H1 (cell line): Measurements from ENCODE around the gene TRDMT1. TPM values are rescaled to one million over a fixed set of nuclear protein-coding genes. Genes with fewer than 3 reads are reported as not detected.

Experiments used
- BCL11A ChIP-seq, 2 experiments: IDR thresholded peaks; one replicate each; pipeline ENCODE4 v1.6.1; 2011; ENCODE audit warnings: low read depth in 2 of 2, low read length in 2 of 2, mild to moderate bottlenecking in 2 of 2
- CBX5 ChIP-seq: fragments of 300-800, 300-1000 bp; sonication (generic); IDR thresholded peaks from 2 replicates; pipeline ENCODE4 v1.7.1; 2016; ENCODE audit warnings: antibody characterized with exemption, low read length, low read depth
- CREB1 ChIP-seq: IDR thresholded peaks from 2 replicates; pipeline ENCODE4 v1.6.1; 2012; ENCODE audit warnings: inconsistent platforms
- FOSL1 ChIP-seq: IDR thresholded peaks from 2 replicates; pipeline ENCODE4 v1.6.1; 2011; ENCODE audit warnings: mild to moderate bottlenecking, low read depth, low read length, moderate library complexity; ENCODE audit not compliant: insufficient read depth
- JUND ChIP-seq: IDR thresholded peaks from 2 replicates; pipeline ENCODE4 v1.6.1; 2011; ENCODE audit warnings: mild to moderate bottlenecking, improper control_type of control experiment, low read length
- KDM5A ChIP-seq: fragments of 200-600 bp; IDR thresholded peaks from 2 replicates; pipeline ENCODE4 v1.7.1; 2012; ENCODE audit warnings: mild to moderate bottlenecking, low read length, inconsistent platforms, mixed read lengths
- NRF1 ChIP-seq: IDR thresholded peaks from 2 replicates; pipeline ENCODE4 v1.6.1; 2011; ENCODE audit warnings: mild to moderate bottlenecking, low read depth, low read length, improper control_type of control experiment
- RXRA ChIP-seq: IDR thresholded peaks from 2 replicates; pipeline ENCODE4 v1.6.1; 2011; ENCODE audit warnings: low read depth, mild to moderate bottlenecking, low read length, moderate library complexity; ENCODE audit not compliant: insufficient read depth
- SIN3A ChIP-seq, 2 experiments: IDR thresholded peaks in 1 of 2; conservative IDR thresholded peaks in 1 of 2; 2 replicates each; pipeline ENCODE4 v1.6.1; 2011 to 2012; ENCODE audit warnings: low read length in 2 of 2, improper control_type of control experiment in 1 of 2, low read depth in 1 of 2, mild to moderate bottlenecking in 1 of 2
- SRF ChIP-seq: IDR thresholded peaks from 2 replicates; pipeline ENCODE4 v1.6.1; 2011; ENCODE audit warnings: mild to moderate bottlenecking, low read depth, low read length, moderate library complexity
- SUZ12 ChIP-seq: fragments of 200-600 bp; sonication (generic); IDR thresholded peaks from 2 replicates; pipeline ENCODE4 v1.6.1; 2012; ENCODE audit warnings: mild to moderate bottlenecking, inconsistent platforms, low read length, moderate library complexity, mixed read lengths
- TAF1 ChIP-seq: IDR thresholded peaks from 2 replicates; pipeline ENCODE4 v1.6.1; 2011; ENCODE audit warnings: mild to moderate bottlenecking, low read depth, low read length
- polyA plus RNA-seq, 7 experiments: library from polyadenylated mRNA; depleted of rRNA in 3 of 7; stranded (reverse) in 5 of 7; unstranded in 2 of 7; fragments of >200 nt in 5 of 7; fragments of 200-250 nt in 2 of 7; gene quantifications; 1 replicate in 5 of 7; 2 replicates in 1 of 7; 4 replicates in 1 of 7; pipeline versions ENCODE4 v1.2.1 to v1.2.3, GENCODE V29; 2011 to 2013; ENCODE audit warnings: missing spikeins in 2 of 7, mixed read lengths in 2 of 7
- total RNA-seq: library from RNA; stranded (reverse); fragmentation: NEBNext Ultra II Directional; extraction: Animal tissue kit (Norgen Biotek cat#: 25700); gene quantifications from 2 replicates; pipeline ENCODE4 v1.2.1, GENCODE V29; 2021
- TF ChIP-seq, protein P1 (sequence below): fragments of 300-600 bp; sonication (generic); IDR thresholded peaks from 2 replicates; pipeline ENCODE4 v1.7.1; 2012; ENCODE audit warnings: low read length, moderate library complexity, mild to moderate bottlenecking, inconsistent platforms; ENCODE audit not compliant: insufficient replicate concordance

The TRDMT1 gene
- total and polyA plus RNA-seq, 2 of the 8 experiments (the other 6 are each of a cell fraction or from before 2014, with no cell fraction given) = 7.4 to 21.4 TPM

DNA sequence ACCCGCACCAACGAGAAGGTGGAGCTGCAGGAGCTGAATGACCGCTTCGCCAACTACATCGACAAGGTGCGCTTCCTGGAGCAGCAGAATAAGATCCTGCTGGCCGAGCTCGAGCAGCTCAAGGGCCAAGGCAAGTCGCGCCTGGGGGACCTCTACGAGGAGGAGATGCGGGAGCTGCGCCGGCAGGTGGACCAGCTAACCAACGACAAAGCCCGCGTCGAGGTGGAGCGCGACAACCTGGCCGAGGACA is 28.2 kb upstream of the TRDMT1 start (continued):
- TF ChIP-seq, protein P1, sequence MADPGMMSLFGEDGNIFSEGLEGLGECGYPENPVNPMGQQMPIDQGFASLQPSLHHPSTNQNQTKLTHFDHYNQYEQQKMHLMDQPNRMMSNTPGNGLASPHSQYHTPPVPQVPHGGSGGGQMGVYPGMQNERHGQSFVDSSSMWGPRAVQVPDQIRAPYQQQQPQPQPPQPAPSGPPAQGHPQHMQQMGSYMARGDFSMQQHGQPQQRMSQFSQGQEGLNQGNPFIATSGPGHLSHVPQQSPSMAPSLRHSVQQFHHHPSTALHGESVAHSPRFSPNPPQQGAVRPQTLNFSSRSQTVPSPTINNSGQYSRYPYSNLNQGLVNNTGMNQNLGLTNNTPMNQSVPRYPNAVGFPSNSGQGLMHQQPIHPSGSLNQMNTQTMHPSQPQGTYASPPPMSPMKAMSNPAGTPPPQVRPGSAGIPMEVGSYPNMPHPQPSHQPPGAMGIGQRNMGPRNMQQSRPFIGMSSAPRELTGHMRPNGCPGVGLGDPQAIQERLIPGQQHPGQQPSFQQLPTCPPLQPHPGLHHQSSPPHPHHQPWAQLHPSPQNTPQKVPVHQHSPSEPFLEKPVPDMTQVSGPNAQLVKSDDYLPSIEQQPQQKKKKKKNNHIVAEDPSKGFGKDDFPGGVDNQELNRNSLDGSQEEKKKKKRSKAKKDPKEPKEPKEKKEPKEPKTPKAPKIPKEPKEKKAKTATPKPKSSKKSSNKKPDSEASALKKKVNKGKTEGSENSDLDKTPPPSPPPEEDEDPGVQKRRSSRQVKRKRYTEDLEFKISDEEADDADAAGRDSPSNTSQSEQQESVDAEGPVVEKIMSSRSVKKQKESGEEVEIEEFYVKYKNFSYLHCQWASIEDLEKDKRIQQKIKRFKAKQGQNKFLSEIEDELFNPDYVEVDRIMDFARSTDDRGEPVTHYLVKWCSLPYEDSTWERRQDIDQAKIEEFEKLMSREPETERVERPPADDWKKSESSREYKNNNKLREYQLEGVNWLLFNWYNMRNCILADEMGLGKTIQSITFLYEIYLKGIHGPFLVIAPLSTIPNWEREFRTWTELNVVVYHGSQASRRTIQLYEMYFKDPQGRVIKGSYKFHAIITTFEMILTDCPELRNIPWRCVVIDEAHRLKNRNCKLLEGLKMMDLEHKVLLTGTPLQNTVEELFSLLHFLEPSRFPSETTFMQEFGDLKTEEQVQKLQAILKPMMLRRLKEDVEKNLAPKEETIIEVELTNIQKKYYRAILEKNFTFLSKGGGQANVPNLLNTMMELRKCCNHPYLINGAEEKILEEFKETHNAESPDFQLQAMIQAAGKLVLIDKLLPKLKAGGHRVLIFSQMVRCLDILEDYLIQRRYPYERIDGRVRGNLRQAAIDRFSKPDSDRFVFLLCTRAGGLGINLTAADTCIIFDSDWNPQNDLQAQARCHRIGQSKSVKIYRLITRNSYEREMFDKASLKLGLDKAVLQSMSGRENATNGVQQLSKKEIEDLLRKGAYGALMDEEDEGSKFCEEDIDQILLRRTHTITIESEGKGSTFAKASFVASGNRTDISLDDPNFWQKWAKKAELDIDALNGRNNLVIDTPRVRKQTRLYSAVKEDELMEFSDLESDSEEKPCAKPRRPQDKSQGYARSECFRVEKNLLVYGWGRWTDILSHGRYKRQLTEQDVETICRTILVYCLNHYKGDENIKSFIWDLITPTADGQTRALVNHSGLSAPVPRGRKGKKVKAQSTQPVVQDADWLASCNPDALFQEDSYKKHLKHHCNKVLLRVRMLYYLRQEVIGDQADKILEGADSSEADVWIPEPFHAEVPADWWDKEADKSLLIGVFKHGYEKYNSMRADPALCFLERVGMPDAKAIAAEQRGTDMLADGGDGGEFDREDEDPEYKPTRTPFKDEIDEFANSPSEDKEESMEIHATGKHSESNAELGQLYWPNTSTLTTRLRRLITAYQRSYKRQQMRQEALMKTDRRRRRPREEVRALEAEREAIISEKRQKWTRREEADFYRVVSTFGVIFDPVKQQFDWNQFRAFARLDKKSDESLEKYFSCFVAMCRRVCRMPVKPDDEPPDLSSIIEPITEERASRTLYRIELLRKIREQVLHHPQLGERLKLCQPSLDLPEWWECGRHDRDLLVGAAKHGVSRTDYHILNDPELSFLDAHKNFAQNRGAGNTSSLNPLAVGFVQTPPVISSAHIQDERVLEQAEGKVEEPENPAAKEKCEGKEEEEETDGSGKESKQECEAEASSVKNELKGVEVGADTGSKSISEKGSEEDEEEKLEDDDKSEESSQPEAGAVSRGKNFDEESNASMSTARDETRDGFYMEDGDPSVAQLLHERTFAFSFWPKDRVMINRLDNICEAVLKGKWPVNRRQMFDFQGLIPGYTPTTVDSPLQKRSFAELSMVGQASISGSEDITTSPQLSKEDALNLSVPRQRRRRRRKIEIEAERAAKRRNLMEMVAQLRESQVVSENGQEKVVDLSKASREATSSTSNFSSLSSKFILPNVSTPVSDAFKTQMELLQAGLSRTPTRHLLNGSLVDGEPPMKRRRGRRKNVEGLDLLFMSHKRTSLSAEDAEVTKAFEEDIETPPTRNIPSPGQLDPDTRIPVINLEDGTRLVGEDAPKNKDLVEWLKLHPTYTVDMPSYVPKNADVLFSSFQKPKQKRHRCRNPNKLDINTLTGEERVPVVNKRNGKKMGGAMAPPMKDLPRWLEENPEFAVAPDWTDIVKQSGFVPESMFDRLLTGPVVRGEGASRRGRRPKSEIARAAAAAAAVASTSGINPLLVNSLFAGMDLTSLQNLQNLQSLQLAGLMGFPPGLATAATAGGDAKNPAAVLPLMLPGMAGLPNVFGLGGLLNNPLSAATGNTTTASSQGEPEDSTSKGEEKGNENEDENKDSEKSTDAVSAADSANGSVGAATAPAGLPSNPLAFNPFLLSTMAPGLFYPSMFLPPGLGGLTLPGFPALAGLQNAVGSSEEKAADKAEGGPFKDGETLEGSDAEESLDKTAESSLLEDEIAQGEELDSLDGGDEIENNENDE = no peak
- TF ChIP-seq KDM5A = 0 out of 2 replicates have a peak, but pooled peaks have one; percentile 49
- TF ChIP-seq SRF = no peak
- no peak for TF ChIP-seq RXRA
- TF ChIP-seq FOSL1 = no peak
- TF ChIP-seq SUZ12 = peak; percentile 59
- no peak for TF ChIP-seq TAF1
- TF ChIP-seq NRF1 = no peak
- no peak for TF ChIP-seq BCL11A (IDR thresholded peaks at IDR 0.05; ENCODE audit: low read depth in 2 of 2, low read length in 2 of 2)
- TF ChIP-seq SIN3A (conservative IDR thresholded peaks at IDR 0.05 in 1 of 2, IDR thresholded peaks at IDR 0.05 in 1 of 2; ENCODE audit: low read depth in 1 of 2, low read length in 2 of 2) = 0 out of 4 replicates have a peak, but pooled peaks of 1 of the 2 experiments have one; percentile 27
- TF ChIP-seq CBX5 = no peak
- TF ChIP-seq CREB1 = peak; percentile 76
- TF ChIP-seq JUND = no peak
